ENCODE measurements around the gene TFF1. TPM values are rescaled to one million over a fixed set of nuclear protein-coding genes. Genes with fewer than 3 reads are reported as not detected.

TFF1 gene
- total RNA-seq, 1 donor from 2014 or later: not detected

- no peaks in the 10 kb centered on the region for H3K36me3 Mint-ChIP-seq
- H3K4me3 Mint-ChIP-seq: no peak overlapping the region
- Histone ChIP-seq H3K9me3 (ENCODE audit: low read depth) (peaks cover 4% of the 10 kb centered on the region), H3K4me2 (no peak overlapping the region), H3K27me3 (no peaks in the 10 kb centered on the region), H2AFZ (replicated peaks) (no peak overlapping the region), H3K4me3 (no peak overlapping the region), H3K36me3 (no peaks in the 10 kb centered on the region), H4K20me1 (ENCODE audit: low read depth) (no peaks in the 10 kb centered on the region), H3K27ac (no peak overlapping the region), H3K79me2 (ENCODE audit: low read depth) (no peaks in the 10 kb centered on the region), H3K9ac (no peak overlapping the region), H3F3A (ENCODE audit: low read depth) (no peaks in the 10 kb centered on the region), H3K4me1 (no peaks in the 10 kb centered on the region)
- no peak overlapping the region for H3K27ac Mint-ChIP-seq
- peaks cover 11% of the 10 kb centered on the region for H3K27me3 Mint-ChIP-seq (ENCODE audit: insufficient read depth, low read depth)
- TF ChIP-seq CTCF (IDR thresholded peaks at IDR 0.05) (no peak), EZH2phosphoT487 (IDR thresholded peaks at IDR 0.05) (no peak), EZH2 (IDR thresholded peaks at IDR 0.05) (no peak)
- peaks cover 10% of the 10 kb centered on the region for H3K9me3 Mint-ChIP-seq
- DNase-seq (ENCODE audit: low spot score): no peak
- H3K4me1 Mint-ChIP-seq: peaks cover 17% of the 10 kb centered on the region
Measured at GRCh38 chr21:42356650-42357049, 9.7 kb downstream of the TFF1 start.

- H3K27me3 Mint-ChIP-seq (ENCODE audit: insufficient read depth, low read depth): peaks cover 9% of the 10 kb centered on the region
- H3K27me3 ChIP-seq: no peaks in the 10 kb centered on the region
- H3K9ac ChIP-seq: no peak overlapping the region
- H3K27ac ChIP-seq: no peak overlapping the region
- peaks cover 4% of the 10 kb centered on the region for H3K9me3 ChIP-seq (ENCODE audit: low read depth)
- H3K79me2 ChIP-seq (ENCODE audit: low read depth): no peaks in the 10 kb centered on the region
- no peak overlapping the region for H2AFZ ChIP-seq (replicated peaks)
- DNase-seq (ENCODE audit: low spot score): no peak
- TF ChIP-seq EZH2phosphoT487 (IDR thresholded peaks at IDR 0.05): no peak
- no peak for TF ChIP-seq EZH2 (IDR thresholded peaks at IDR 0.05)
- no peak for TF ChIP-seq CTCF (IDR thresholded peaks at IDR 0.05)
- no peaks in the 10 kb centered on the region for H3K36me3 Mint-ChIP-seq
- peaks cover 10% of the 10 kb centered on the region for H3K9me3 Mint-ChIP-seq
- no peaks in the 10 kb centered on the region for H4K20me1 ChIP-seq (ENCODE audit: low read depth)
- H3K4me2 ChIP-seq: no peak overlapping the region
- H3K36me3 ChIP-seq: no peaks in the 10 kb centered on the region
- no peak overlapping the region for H3K4me3 ChIP-seq
- H3K4me1 Mint-ChIP-seq: peaks cover 19% of the 10 kb centered on the region
- no peak overlapping the region for H3K27ac Mint-ChIP-seq
- no peak overlapping the region for H3K4me3 Mint-ChIP-seq
- H3F3A ChIP-seq (ENCODE audit: low read depth): no peaks in the 10 kb centered on the region
- H3K4me1 ChIP-seq: no peaks in the 10 kb centered on the region
Measured at GRCh38 chr21:42356046-42356445, 10.3 kb downstream of the TFF1 start.

- Mint-ChIP-seq H3K27me3 (ENCODE audit: insufficient read depth, low read depth) (peaks cover 11% of the 10 kb centered on the region), H3K36me3 (no peaks in the 10 kb centered on the region), H3K9me3 (peaks cover 10% of the 10 kb centered on the region), H3K4me3 (no peak overlapping the region), H3K4me1 (peaks cover 20% of the 10 kb centered on the region), H3K27ac (no peak overlapping the region)
- H3K36me3 ChIP-seq: no peaks in the 10 kb centered on the region
- no peak for TF ChIP-seq EZH2phosphoT487 (IDR thresholded peaks at IDR 0.05)
- TF ChIP-seq EZH2 (IDR thresholded peaks at IDR 0.05): no peak
- no peak for TF ChIP-seq CTCF (IDR thresholded peaks at IDR 0.05)
- H3K4me1 ChIP-seq: no peaks in the 10 kb centered on the region
- H3K79me2 ChIP-seq (ENCODE audit: low read depth): no peaks in the 10 kb centered on the region
- H2AFZ ChIP-seq (replicated peaks): no peak overlapping the region
- H3K4me2 ChIP-seq: no peak overlapping the region
- no peak overlapping the region for H3K4me3 ChIP-seq
- no peaks in the 10 kb centered on the region for H3F3A ChIP-seq (ENCODE audit: low read depth)
- DNase-seq (ENCODE audit: low spot score): no peak
- no peaks in the 10 kb centered on the region for H4K20me1 ChIP-seq (ENCODE audit: low read depth)
- no peak overlapping the region for H3K27ac ChIP-seq
- peaks cover 4% of the 10 kb centered on the region for H3K9me3 ChIP-seq (ENCODE audit: low read depth)
- H3K9ac ChIP-seq: no peak overlapping the region
- no peaks in the 10 kb centered on the region for H3K27me3 ChIP-seq
Measured at GRCh38 chr21:42353623-42354022, 12.7 kb downstream of the TFF1 start.

All from neural progenitor cell (in vitro differentiated cells).